ENCODE measurements around the gene NKX6-1.

Gene NKX6-1

DNA sequence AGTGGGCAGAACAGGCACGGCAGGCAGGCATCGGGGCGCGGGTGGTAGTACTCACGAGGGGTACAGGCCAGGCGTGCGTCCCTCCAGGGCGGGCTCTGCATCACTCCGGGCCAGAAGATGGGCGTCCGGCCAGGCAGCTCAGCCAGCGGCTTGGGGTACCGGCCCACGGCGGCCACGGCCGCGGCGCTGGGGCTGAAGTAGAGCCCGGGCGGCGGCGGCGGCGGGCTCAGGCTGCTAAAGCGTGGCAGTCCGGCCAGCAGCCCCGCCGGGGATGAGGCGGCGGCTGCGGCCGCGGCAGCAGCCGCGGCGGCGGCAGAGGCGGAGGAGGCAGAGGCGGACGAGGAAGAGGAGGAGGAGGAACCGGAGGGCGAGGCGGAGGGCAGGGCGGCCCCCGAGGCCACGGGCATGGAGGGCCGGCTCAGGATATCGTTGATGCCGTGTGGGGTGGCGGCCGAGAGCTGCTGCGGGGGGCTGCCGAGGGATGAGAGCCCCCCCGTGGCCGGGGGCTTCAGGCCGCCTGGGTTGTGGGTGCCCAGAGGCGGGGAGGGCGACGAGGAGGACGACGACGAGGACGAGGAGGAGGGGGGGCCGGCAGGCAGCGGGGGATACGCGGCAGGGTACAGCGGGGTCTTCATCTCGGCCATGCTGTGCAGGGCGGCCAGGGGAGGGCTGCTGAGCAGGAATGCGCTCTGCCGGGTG is 1.4 kb downstream of the NKX6-1 start:
- no peak for FAIRE-seq

DNA sequence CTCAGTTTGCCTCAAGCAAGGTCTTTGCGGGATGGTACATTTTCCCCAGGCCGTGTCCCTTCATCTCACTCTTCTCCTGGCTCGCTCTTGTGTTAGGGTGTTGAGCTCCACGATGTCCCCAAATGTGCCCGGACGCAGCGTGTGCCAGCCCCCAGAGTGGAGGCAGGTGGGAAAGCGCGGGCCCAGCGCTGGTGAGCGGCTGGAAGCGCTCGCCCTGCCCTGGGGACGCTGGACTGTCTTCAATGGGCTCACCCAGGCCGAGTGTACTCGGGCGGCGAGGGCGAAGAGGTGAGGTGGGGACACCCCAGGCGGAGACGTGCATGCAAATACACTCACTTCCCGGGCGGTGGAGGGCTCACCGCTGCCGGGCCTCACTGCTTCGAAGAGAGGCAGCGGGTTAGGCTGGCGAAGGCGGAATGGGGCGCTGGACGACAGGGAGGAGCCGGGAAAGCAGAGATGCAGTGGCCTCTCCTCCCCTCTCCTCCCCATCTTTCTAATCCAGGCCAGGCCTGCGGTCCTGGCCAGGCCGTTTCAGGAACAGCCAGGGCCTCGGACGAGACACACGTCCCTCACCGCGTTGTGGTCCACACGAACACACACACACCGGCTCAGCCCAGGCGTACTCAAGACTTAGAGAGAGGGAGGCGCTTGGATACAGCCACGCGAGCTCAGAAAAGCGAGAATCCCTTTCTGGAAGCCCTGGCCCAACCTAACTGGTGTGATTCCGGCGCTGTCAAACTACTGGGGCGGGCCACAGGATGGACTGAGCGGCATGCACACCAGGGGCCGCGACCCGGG is 2.2 kb downstream of the NKX6-1 start:
- FAIRE-seq: no peak

DNA sequence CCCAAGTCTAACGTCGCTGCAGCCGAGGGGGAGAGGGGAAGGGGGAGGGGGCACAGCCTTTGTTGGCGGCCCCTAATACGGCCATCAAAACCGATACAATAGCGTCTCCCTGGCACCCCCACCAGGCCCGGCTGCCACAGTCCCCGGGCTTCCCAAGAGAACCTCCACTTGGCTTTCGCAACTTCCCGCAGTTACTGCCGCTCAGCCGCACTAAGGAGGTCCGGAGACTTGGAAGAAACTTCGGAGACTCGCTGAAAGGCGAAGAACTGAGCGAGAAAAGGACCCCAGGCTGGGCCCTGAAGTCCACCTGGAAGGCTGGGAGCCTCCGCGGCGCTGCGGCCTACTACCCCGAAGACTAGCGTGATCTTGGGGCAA is 2.8 kb downstream of the NKX6-1 start:
- FAIRE-seq: no peak

DNA sequence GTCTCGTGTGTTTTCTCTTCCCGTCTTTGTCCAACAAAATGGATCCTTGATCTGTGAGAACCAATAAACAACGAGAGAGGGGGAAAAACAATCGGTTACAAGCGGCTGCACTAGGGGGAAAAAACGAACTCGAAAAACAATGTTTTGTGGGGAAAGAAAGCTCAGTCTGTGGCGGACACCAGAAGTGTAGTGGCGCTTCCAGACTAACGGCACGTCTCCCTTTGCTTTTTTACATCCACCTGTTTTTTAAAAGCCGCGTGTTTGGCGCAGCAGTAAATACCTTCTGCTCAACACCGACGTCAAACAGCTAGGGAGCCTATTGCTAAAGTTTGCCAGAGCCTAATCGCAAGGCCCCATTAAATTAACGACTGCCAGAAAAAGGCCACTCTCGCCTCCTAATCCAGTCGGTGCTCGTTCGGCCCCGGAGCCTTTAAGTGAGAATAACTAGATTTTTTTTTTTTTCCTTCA is 3.3 kb downstream of the NKX6-1 start:
- FAIRE-seq: no peak

DNA sequence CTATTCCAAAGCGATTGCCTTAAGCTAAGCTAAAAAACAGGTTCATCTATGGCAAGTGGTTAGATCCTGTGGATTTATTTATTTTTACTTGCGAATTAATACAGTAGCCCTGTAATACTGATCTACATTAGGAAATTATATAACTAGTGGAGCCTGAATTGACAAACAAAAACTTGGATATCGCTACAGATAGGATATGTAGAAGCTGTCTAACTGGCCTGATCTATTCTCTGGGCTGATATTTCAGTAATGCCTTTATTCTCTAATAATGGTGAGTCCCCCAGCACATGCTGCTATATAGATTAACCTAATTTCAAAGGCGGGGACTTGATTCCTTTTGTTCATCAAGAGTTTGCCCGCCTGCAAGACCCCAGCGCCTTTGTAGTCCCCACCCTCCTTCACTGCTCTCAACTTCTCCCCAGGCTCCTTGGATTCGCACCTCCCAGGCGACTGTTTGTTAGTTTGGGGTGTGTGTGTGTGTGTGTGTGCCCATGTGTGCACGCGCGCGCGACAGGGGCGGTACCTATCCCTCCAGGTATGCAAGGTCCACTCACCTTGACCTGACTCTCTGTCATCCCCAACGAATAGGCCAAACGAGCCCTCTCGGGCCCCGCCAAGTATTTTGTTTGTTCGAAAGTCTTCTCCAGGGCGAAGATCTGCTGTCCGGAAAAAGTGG is 3.8 kb downstream of the NKX6-1 start:
- no peak for FAIRE-seq

DNA sequence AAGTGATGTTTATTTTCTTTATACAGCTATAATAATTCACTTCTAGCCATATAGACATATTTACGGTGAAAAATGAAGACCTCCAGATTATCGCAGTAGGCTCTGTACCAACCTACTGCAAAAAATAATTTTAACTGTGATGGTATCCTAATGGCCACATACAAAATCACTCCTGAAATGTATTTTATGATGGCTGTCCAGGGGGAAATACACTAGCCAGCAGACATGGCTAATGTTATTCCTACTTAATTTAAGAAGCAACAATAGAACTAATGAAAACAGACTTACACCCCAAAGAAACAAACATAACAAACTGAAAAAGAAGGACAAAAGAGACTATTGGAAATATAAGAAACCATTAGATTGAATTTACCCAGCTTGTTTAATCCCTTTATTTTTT is 4.6 kb downstream of the NKX6-1 start:
- no peak for FAIRE-seq

DNA sequence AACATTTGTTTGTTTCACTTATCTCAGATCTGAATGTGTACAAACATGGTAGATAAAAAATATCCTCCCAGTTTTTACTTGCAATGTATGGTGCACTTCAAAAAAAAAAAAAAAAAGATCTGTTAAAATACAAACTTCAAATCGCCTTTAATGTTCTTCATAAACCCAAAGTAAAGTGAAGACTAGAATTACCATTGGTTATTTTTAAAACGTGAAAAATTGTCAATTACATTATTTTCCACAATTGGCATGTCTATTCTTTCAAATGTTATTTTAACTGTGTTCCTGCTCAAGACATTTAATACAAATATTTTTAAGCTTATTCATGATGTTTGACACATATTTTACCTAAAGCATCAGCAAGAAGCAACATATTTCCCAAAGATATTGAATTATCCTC is 5.0 kb downstream of the NKX6-1 start:
- FAIRE-seq: no peak

DNA sequence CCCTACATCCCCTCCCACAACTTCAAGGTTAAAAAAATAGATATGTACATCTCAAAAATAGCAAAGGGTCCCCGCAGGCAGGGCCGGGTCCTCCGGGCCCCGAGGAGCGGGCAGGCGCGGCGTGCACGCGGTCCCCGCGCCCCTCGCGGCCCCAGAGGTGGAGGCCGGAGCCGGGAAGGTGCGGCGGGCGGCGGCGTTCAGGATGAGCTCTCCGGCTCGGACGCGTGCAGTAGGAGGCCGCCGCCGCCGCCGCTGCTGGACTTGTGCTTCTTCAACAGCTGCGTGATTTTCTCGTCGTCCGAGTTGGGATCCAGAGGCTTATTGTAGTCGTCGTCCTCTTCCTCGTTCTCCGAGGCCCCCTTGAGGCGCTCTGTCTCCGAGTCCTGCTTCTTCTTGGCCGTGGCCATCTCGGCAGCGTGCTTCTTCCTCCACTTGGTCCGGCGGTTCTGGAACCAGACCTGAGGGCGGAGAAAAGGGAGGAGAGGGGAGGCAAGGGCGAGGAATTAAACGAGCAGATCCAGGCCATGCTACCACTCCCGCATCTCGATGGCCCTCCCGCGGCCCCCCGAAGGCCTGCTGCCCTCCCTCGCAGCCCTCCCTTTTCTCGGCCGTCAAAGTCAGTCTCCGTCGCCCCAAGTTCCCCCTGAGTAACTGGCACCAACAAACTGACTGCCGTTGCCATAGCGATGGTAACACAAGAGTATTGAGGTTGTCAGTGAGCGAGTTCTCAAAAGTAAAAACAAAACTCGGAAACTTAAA is 5.8 kb downstream of the NKX6-1 start:
- no peak for FAIRE-seq

DNA sequence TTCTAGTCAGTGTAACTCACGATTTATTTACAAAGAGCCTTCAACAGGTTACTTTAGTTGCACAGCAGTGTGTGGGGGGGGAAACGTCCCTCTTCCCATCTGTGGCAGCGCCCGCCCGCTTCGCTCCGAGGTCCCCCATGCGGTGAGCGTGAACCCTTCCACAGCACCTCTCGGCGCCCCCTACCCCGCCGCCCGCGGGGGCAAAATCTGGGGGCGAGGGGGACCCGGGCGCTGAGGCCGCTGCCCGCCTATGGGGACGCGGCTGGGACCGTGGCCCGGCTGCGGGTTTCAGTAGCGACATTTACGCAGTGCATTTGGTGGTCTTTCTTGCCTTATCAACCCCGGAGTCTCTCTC is 6.4 kb downstream of the NKX6-1 start:
- FAIRE-seq: no peak

DNA sequence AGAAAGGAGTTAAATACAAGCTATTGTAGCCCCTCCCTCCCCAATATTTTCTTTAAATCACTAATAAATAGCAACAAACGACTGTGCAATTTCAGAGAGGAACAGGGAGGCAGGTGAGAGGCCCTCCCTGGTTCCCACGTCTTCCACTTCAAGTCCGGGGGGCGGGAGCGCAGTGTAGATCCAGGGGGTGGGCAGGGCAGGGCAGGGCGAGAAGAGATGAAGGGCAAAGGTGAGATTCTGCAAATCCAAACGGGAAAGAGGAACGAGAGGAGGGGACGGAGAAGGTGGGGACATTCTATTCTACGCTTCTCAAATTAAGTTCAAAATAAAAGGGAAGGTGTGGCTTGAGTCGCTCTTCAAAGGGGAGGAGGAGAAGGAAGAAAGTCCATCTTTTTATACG is 6.8 kb downstream of the NKX6-1 start:
- FAIRE-seq: no peak

DNA sequence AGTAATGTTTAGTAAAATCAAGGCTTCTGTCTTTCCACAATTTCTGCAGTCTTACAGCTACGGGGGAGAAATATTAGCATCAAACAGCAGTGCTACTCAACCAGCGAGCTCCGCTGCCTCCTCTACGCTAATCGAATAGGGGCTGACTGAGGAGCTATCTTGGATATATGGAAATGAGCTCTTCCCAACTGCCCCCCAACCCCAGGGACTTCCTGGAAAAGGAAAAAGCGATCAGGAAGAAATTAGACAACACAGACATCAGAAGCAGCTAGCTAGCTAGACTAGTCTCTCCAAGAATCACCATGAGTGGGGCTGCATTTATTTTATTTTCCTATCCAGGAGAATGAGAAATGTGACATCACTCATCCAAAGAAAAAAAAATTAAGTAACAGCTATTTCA is 7.6 kb downstream of the NKX6-1 start:
- FAIRE-seq: no peak

DNA sequence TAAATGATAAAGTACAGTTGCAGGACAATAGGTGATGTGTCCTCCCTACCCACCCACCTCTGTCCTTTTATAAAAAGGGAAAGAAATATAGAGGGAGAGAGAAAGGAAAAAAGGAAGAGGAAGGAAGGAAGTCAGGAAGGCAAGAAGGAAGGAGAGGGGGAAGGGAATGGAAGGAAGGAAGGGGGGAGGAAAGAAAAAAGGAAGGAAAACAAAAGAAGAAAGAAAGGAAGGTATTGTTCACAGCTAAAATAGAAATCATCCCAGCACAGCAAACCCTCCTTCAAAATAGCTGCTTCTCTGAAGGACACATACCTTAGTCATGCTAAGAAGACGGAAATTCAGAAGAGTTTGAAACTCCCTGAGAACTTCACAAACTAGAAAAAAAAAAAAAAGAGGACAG is 8.4 kb downstream of the NKX6-1 start:
- FAIRE-seq: no peak

DNA sequence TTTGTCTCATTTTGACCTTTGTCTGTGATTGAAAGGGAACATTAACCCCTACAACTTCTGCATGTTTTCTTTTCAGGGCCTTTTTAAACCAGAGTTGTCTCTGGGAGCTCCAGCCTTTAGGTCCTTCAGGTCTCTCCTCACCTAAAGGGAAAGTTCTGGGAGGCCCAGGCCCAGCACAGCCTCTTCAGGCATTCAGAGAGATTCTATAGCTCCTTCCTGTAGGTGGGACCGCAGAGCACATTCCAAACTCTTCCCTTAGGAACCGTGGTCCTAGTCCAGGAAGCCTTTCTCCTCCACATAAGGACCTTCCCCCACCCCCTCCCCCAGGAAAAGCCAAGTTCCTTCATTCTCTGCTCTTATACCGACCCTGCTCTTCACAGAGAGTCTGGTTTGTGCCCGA is 14.9 kb downstream of the NKX6-1 start:
- no peak for FAIRE-seq

DNA sequence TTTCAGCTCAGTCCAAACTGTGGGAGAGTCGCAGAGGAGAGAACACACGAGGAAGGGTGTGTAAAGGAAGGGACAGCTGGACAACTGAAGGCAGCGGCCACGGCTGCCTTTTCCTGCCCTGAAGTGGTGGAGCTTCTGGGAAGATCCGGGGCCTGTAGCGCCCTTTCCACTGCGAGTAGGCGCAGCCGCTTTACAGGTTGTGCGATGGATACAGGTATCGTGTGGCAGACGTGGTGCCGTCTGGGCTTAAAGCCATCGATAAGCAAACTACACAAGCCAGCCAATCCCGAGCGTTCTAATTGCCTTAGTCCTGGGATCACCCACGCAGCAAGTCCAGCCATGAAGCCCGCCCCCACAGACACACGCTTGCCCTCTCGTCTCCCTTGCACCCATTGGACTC is 15.4 kb downstream of the NKX6-1 start:
- FAIRE-seq: no peak

DNA sequence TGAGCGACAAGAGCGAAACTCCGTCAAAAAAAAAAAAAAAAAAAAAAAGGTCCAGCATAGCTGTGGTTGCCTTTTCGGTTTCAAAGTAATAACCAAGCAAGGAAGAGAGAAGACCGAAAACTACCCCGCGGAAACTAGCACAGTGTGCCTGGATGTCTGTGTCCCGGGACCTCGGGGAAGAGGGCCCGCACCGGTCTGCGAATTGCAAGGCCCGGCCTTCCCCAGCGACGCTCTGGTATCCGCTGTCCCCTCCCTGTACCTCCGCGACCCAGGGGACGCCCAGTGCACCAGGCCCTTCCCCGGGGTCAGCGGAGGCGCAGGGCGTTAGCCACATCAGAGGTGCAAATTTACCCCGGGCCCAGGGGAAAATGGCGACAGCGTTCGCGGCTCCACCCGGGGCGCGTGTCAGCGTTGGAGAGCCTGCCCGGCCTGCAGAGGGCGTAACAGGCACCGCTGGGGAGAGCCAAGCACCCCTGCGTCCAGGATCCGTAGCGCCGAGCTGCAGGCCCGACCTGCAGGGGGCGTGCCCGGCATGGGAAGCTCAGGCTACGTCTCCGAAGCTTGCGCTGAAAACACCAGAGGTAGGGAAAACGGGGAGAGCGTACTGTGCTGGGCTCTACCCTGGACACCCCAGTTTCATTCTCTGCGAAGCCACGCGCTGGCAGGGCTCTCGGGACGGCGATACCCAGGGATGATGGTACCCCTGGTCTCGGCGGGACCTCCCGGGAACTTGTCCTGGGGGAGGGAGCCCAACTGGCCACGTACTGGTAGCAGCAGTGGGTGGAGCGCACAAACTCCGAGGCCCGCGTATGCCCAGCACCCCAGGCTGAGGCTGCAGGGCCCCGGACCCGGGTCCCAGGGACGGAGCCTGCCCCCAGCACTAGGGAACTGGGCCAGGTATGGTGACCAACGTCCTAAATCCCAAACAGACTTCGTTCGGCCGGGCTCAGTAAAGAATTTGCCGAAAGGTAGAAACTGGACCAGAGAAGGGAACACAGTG is 16.2 kb downstream of the NKX6-1 start:
- FAIRE-seq: no peak

DNA sequence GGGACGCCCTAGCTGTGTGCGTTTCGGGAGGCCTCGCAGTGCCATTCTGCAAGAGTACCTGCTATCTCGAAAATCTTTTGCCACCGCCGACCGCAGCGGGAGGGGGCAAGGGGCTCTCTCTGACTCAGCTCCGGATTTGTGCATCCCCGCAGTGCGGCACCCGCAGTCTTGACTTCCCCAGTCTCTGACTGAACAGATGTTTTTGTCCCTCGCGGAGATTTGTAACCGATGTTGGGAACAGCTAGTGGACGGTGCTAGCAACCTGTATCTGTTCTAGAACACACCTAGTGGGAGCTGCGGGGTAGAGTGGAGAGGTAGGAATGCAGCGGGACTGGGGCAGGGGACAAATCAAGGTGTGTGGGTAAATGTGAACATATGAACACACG is 17.2 kb downstream of the NKX6-1 start:
- no peak for FAIRE-seq

DNA sequence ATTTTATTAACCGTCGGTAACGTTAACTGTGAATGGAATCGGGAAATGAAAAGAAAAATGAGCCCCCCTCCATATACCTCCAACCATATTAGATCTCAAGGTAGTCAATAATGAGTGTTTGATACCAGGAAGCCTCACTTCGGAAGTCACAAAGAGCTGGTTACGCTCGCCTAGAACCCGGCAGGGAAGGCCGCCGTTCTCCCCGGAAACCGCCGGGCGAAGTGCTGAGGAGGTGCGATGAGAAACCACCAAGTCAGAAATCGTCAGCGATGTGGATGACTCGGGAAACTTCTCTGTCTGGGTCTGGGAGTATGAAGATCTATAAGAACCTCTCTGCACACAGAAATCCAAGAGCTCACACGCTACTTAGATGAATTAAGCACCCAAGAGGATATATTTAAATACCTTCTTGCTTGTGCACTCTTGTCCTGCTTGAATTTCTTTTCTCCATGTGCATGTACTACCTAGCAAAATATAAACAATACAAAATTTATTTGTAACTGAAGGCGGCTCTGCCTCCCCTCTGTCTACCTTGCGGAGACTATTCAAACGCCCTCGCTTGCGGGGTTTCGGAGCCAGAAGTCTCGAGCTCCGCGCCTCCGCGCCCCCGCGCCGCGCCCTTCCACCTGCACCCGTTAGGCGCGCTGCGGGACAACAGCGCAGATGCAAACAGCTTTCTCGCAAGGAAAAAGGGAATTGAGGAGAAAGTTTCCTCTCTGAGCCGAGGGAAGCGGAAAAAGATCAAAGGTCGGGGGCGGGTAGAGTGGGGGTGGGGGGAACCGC is 17.8 kb downstream of the NKX6-1 start:
- FAIRE-seq: no peak

DNA sequence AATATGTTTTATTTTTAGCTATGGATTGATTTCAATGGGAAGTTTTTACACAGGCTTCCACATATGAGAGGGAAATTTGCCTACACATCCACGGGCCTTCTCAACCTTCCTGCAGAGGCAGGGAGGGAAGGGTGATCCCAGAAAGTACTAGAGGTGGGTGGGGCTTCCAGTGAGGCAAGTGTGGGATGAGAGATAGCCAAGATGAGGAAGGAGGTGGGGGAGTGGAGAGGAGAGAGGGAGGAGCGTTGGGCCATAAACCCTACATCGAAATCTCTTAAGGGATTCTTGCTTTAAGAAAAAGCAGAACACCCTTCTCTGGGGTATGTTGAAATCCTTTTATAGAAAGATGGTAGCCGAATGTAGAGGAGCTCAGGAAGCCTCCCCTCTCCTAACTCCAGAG is 19.0 kb downstream of the NKX6-1 start:
- FAIRE-seq: no peak

DNA sequence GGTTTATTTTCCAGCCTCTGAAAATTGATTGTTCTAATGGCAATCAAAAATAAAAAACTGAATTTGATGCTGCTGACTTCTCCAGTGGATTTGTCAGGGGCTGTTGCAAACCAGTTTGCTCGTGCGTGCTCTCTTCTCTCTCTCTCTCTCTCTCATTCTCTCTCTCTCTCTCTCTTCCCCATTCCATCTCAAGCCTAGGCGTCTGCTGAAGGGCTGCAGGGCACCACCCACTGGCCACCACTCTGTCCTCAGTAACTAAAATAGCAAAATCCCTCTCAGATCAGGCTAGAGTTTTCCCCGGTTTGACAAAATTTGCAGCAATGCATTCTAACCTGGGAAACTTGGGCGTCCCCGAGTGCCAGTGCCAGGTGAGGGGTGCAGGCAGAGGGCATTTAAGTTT is 19.4 kb downstream of the NKX6-1 start:
- FAIRE-seq: no peak

DNA sequence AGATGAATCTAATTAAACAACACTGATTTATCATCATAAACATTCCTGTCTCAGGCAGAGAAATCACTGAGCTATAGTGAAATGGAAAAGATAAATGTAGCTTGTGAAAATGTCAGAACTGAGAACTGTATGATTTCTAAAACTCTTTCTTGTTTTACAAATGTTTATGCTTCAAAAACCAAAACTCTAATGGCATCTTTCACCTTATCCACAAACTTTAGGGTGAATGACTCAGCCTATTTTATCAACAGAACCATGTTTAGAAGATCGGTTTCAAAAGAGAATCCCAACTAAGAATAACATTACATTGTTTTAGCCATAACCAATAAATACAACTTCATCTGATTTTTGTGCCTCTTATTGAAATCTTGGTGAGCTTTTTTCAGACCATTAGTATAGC is 21.4 kb downstream of the NKX6-1 start:
- FAIRE-seq: no peak

DNA sequence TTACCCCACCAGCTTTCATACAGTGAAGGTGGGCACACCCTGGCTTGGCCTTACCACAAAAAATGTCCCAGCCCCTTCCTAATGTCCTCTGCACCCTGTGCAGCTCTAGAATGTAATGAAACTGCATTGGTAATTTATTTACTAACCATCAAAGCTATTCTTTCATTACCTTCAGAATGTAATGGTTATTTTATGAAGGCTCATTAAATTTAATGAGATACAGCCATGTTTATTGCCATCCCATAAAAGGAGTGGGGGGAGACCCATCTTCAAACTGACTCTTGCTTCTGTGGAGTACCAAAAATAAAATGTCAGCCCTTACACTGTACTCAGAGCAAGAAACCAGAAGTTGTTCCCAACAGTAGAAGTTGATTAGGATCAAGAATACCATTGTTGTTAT is 25.0 kb downstream of the NKX6-1 start:
- no peak for FAIRE-seq

Measured in TTC549 (cell line).